OCI-LY7 (cell line): ENCODE results near the gene VN1R2.
"Not testable (repeated sequence)": the region's sequence is repeated elsewhere in the genome, so short reads cannot be mapped to it uniquely, and the experiment has no call there.

ENCODE experiments used
- CTCF ChIP-seq: fragments of 200-600 bp; sonication (generic); conservative IDR thresholded peaks from 2 replicates; pipeline ENCODE4 v1.5.1; 2014; ENCODE audit warnings: mild to moderate bottlenecking, antibody characterized with exemption, low read length, moderate library complexity, mixed read lengths
- EZH2phosphoT487 ChIP-seq: fragments of 200-600 bp; sonication (generic); IDR thresholded peaks from 2 replicates; pipeline ENCODE4 v1.6.1; 2018; ENCODE audit warnings: low read depth, borderline replicate concordance, mild to moderate bottlenecking, mixed run types, antibody characterized with exemption, low read length, moderate library complexity, mixed read lengths

DNA sequence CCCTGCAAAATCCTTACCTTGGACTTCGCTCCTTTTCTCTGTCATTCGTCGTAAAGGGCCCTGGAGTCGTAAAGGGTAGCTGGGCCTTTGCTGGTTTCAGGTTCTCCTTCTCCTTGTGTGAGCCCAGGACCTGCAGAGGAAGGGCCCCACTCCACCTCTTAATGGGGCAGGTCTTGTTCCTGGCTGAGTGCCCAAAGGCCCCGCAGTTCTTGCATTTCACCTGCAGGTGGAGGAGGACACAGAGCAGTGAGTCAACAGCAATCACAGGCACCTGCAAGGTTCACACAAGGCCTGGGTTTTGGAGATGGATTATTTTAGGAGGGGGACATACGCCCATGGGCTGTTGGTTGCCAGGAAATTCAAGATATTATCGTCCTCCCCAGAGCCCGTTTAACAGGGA is 43.2 kb downstream of the VN1R2 start:
- TF ChIP-seq CTCF, EZH2phosphoT487: not testable (repeated sequence)
